Liver (tissue), 3 donors: Measurements from ENCODE around the gene MALT1.

Source experiments
- CTCF ChIP-seq: fragments of 150-350 bp; IDR thresholded peaks from 2 replicates; pipeline ENCODE4 v1.5.1; 2017; ENCODE audit warnings: improper control_type of control experiment, low read depth, low read length; ENCODE audit not compliant: missing input control
- FOXA2 ChIP-seq: IDR thresholded peaks from 2 replicates; pipeline ENCODE4 v1.6.1; 2016; ENCODE audit warnings: antibody characterized with exemption
- HNF4A ChIP-seq, 2 donors: conservative IDR thresholded peaks; 2 replicates each; pipeline ENCODE4 v1.6.1; 2016; ENCODE audit warnings: antibody characterized with exemption in 2 of 2, mild to moderate bottlenecking in 2 of 2
- JUND ChIP-seq, 2 donors: IDR thresholded peaks; 2 replicates each; pipeline ENCODE4 v1.6.1; 2016; ENCODE audit warnings: antibody characterized with exemption in 2 of 2
- MAX ChIP-seq: IDR thresholded peaks from 2 replicates; pipeline ENCODE4 v1.6.1; 2016; ENCODE audit warnings: antibody characterized with exemption
- RAD21 ChIP-seq, 2 donors: IDR thresholded peaks; 2 replicates each; pipeline ENCODE4 v1.6.1; 2016; ENCODE audit warnings: antibody characterized with exemption in 2 of 2, mild to moderate bottlenecking in 2 of 2
- REST ChIP-seq: IDR thresholded peaks from 2 replicates; pipeline ENCODE4 v1.6.1; 2016; ENCODE audit warnings: antibody characterized with exemption, mild to moderate bottlenecking
- TAF1 ChIP-seq: conservative IDR thresholded peaks from 2 replicates; pipeline ENCODE4 v1.6.1; 2016; ENCODE audit warnings: antibody characterized with exemption, mild to moderate bottlenecking
- YY1 ChIP-seq: IDR thresholded peaks from 2 replicates; pipeline ENCODE4 v1.6.1; 2016; ENCODE audit warnings: antibody characterized with exemption, mild to moderate bottlenecking
- donor health status: healthy.
- donor health status: healthy.

- TF ChIP-seq RAD21 (IDR thresholded peaks at IDR 0.05) (no peak), TAF1 (no peak), CTCF (no peak), REST (no peak), JUND (IDR thresholded peaks at IDR 0.05) (no peak), FOXA2 (no peak), MAX (no peak), YY1 (no peak), HNF4A (conservative IDR thresholded peaks at IDR 0.05) (no peak)
These were observed 31.4 kb upstream of the MALT1 start for GRCh38 chr18:58639751-58640427.
